Ascending aorta (tissue), 2 donors: Measurements from ENCODE around the gene INAFM2. TPM values are rescaled to one million over a fixed set of nuclear protein-coding genes. Genes with fewer than 3 reads are reported as not detected.

Experiments
- DNase-seq, 2 donors: peaks; one replicate each; pipeline ENCODE4 v3.0.0-alpha.2; 2019; ENCODE audit warnings: low spot score in 2 of 2
- H3K27ac ChIP-seq, 2 donors: fragments of 200-600 bp; sonication (generic); one replicate each; pipeline ENCODE4 v1.5.1; 2016 to 2017; ENCODE audit warnings: mild to moderate bottlenecking in 1 of 2
- H3K27me3 ChIP-seq: fragments of 200-600 bp; sonication (generic); one replicate; pipeline ENCODE4 v1.5.1; 2017
- H3K36me3 ChIP-seq, 2 donors: fragments of 200-600 bp; sonication (generic); one replicate each; pipeline ENCODE4 v1.5.1; 2016
- H3K4me1 ChIP-seq, 2 donors: fragments of 200-600 bp; sonication (generic); one replicate each; pipeline ENCODE4 v1.5.1; 2016 to 2017; ENCODE audit warnings: mild to moderate bottlenecking in 1 of 2
- H3K4me3 ChIP-seq, 2 donors: fragments of 200-600 bp; sonication (generic); one replicate each; pipeline ENCODE4 v1.5.1; 2016 to 2017; ENCODE audit warnings: mild to moderate bottlenecking in 1 of 2
- H3K9me3 ChIP-seq, 2 donors: fragments of 200-600 bp; sonication (generic); one replicate each; pipeline ENCODE4 v1.5.1; 2016
- intact Hi-C: fragments of 100-400 bp; cut with DNase I; formaldehyde crosslinking; loops from one replicate; pipeline ENCODE4 v1.15.1; 2023
- total RNA-seq: library from RNA; depleted of rRNA; stranded (reverse); fragments of >200 nt; gene quantifications from one replicate; pipeline ENCODE4 v1.1.0, GENCODE V29; 2016
- TF ChIP-seq, protein P1 (sequence below), 3 experiments: fragments of 200-600 bp in 2 of 3; fragments of 450-650 bp in 1 of 3; sonication (generic) in 2 of 3; IDR thresholded peaks; one replicate each; pipeline ENCODE4 v1.5.1; 2016 to 2019; ENCODE audit warnings: antibody characterized with exemption in 3 of 3, mild to moderate bottlenecking in 1 of 3, moderate library complexity in 1 of 3

Gene INAFM2
- total RNA-seq, 1 donor from 2014 or later: 69.8 TPM

DNA sequence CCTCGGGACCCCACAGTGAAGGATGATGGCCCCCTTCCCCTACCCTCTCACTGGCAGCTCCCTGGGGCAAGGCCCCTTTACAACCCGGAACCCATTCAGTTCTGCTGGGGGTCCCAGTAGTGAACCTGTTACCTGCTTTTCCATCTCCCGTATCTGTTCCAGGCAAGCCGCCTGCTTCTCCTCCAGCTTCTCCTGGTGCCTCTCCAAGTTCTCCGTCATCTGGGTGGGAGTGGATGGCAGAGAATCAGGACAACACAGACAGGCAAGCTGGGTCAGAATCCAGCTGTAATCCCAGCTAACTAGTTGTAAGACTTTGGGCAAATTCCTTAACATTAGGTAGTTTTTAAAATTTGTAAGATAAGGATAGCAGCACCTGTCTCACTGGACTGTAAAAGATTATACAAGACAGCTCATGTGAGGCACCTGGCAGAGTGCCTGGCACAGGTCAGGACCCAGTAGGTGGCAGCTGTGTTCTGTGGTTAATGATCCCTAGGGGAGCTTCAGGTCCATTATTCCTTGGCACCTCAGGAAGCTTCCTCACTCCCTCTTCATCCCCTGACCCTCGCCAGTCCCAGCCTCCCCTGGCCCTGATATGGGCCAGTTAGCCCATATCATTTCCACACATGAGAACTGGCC lies 34.2 kb upstream of the INAFM2 start:
- H3K27me3 ChIP-seq: no peaks in the 10 kb centered on the region
- H3K9me3 ChIP-seq: no peaks in the 10 kb centered on the region
- no peak overlapping the region for H3K4me3 ChIP-seq
- intact Hi-C loops: no loop called here
- TF ChIP-seq, protein P1, sequence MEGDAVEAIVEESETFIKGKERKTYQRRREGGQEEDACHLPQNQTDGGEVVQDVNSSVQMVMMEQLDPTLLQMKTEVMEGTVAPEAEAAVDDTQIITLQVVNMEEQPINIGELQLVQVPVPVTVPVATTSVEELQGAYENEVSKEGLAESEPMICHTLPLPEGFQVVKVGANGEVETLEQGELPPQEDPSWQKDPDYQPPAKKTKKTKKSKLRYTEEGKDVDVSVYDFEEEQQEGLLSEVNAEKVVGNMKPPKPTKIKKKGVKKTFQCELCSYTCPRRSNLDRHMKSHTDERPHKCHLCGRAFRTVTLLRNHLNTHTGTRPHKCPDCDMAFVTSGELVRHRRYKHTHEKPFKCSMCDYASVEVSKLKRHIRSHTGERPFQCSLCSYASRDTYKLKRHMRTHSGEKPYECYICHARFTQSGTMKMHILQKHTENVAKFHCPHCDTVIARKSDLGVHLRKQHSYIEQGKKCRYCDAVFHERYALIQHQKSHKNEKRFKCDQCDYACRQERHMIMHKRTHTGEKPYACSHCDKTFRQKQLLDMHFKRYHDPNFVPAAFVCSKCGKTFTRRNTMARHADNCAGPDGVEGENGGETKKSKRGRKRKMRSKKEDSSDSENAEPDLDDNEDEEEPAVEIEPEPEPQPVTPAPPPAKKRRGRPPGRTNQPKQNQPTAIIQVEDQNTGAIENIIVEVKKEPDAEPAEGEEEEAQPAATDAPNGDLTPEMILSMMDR (IDR thresholded peaks at IDR 0.05): no peak
- no peak for DNase-seq
- no peak overlapping the region for H3K27ac ChIP-seq
- H3K36me3 ChIP-seq: no peaks in the 10 kb centered on the region
- peaks cover 0 to 5% of the 10 kb centered on the region in 2 donors for H3K4me1 ChIP-seq

DNA sequence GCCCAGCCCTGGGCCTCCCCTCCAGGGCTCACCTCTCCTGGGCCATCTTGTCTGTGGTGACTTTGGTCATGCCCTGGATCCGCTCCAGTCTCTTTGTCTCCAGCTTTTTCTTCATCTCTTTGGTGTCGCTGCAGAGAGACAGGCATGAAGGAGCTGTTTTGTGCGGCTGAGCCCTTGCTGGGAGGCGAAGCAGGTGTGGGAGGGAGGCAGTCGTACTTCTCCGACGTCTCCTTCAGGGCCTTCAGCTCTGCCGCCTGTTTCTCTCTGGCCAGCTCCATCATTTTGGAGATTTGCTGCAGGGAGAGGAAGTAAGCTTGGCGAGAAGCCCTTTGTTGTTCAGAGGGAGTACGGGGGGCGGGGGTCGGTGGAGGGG lies 33.0 kb upstream of the INAFM2 start:
- Histone ChIP-seq H3K36me3 (no peaks in the 10 kb centered on the region), H3K4me3 (peak overlapping the region; percentile 43 to 59), H3K27ac (no peak overlapping the region), H3K27me3 (no peaks in the 10 kb centered on the region), H3K9me3 (no peaks in the 10 kb centered on the region), H3K4me1 (peaks cover 0 to 5% of the 10 kb centered on the region in 2 donors)
- DNase-seq: no peak
- TF ChIP-seq, protein P1 (IDR thresholded peaks at IDR 0.05): no peak
- intact Hi-C loops: no loop called here

DNA sequence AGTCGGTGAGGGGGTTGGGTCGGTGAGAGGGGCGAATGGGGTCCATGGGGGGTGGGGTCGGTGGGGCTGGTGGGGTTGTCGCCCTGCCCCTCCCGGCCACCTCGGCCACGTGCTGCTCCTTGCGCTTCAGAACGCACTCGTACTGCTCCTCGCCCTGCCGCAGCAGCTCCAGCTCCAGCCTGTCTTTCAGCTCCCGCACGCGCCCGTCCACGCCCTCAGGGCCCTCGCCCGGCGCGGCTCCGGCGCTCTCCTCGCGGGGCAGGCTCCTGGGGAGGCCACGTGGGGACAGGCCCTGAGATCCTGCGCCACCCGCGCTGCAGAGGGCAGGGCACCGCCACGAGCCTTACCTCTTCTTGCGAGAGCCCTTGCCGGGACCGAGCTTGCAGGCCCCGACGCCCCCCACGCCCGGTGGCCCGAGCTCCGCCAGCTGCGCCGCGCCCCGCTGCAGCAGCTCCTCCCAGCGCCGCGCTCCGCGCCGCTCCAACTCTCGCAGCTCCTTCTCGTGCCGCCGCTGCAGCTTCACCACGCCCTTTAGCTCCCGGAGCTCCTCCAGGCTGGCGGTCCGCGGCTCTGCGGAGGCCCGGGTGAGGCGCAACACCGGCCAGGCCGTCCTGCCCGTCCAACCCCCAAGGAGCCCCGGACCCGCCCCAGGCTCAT lies 32.4 kb upstream of the INAFM2 start:
- H3K36me3 ChIP-seq: no peaks in the 10 kb centered on the region
- peaks cover 0 to 5% of the 10 kb centered on the region in 2 donors for H3K4me1 ChIP-seq
- intact Hi-C loops: no loop called here
- H3K4me3 ChIP-seq: peak overlapping the region; percentile 43 to 59
- H3K27me3 ChIP-seq: no peaks in the 10 kb centered on the region
- no peak for DNase-seq
- H3K27ac ChIP-seq: no peak overlapping the region
- TF ChIP-seq, protein P1 (IDR thresholded peaks at IDR 0.05): no peak
- no peaks in the 10 kb centered on the region for H3K9me3 ChIP-seq

DNA sequence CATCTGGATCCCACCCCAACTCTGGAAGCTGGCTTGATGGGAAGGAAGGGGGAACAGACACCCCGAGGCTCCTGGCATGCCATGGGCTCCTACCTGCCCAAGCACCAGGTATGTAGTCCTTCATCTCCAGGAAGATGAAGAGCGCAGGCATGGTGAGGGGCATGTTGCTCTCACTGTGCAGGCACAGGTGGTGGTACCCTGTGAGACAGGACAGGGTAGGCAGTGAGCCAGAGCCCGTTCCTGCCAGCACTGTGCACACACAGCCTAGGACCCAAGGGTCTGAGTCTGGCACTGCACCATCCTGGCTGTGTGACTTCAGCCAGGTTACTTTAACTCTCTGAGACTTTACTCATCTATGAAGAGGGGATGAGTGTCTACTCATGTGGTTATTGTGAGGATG lies 31.2 kb upstream of the INAFM2 start:
- TF ChIP-seq, protein P1 (IDR thresholded peaks at IDR 0.05): no peak
- no peaks in the 10 kb centered on the region for H3K27me3 ChIP-seq
- intact Hi-C loops: no loop called here
- DNase-seq: no peak
- H3K9me3 ChIP-seq: no peaks in the 10 kb centered on the region
- H3K36me3 ChIP-seq: no peaks in the 10 kb centered on the region
- no peak overlapping the region for H3K4me3 ChIP-seq
- no peak overlapping the region for H3K27ac ChIP-seq
- H3K4me1 ChIP-seq: peaks cover 0 to 5% of the 10 kb centered on the region in 2 donors

DNA sequence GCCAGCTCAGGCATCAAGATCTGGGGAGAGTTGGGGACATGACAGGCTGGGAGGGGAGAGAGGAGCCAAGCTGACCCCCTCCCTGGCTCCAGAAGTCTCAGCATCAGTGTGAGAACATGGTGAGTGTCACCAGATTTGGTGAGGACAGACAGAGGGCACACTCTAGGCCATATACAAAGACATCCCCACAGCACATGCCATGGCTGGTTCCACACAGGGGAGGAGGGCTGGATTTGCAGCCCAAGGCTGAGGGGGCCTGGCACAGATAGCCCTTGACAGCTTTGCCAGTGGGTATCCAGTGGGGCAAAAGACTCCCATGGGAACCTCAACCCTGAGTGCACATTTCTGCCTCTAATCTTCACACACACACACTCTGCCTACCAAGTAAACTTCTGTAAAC lies 30.5 kb upstream of the INAFM2 start:
- Histone ChIP-seq H3K27ac (no peak overlapping the region), H3K27me3 (no peaks in the 10 kb centered on the region), H3K36me3 (no peaks in the 10 kb centered on the region), H3K9me3 (no peaks in the 10 kb centered on the region), H3K4me1 (peaks cover 0 to 5% of the 10 kb centered on the region in 2 donors), H3K4me3 (no peak overlapping the region)
- intact Hi-C loops: no loop called here
- TF ChIP-seq, protein P1 (IDR thresholded peaks at IDR 0.05): no peak
- no peak for DNase-seq
